OCI-LY1 (cell line): ENCODE results near the gene EMSY.
A peak's percentile ranks its signal among the peaks of the same experiment; 100 is the strongest.

Source experiments
- EZH2 ChIP-seq: fragments of 200-600 bp; sonication (generic), shearing (Covaris generic); IDR thresholded peaks from 2 replicates; pipeline ENCODE4 v1.8.0; 2017; ENCODE audit warnings: borderline replicate concordance, mixed run types, mild to moderate bottlenecking, antibody characterized with exemption, low read length, moderate library complexity, mixed read lengths
- TF ChIP-seq, protein P1 (sequence below): fragments of 200-600 bp; sonication (generic), shearing (Covaris generic); IDR thresholded peaks from 2 replicates; pipeline ENCODE4 v1.5.1; 2017; ENCODE audit warnings: mild to moderate bottlenecking, antibody characterized with exemption, low read length, moderate library complexity, mixed read lengths

DNA sequence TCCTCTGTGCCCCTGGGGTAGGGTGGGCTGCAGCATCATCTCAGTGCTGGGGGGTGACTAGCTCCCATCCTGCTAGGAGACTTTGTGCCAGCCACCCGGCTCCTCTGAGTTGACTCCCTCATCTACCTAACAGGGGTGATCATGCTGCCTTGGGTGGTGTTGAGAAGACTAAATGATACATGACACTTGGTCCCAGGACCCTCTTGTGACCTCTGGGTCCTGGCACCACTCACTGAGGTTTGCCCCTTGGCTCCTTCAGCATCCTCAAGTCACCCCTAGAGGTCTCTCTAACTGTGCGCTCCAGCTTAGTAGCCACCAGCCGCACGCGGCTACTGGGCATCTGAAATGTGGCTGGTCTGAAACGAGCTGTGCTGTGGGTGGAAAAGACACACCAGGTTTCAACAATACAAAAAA, 153.6 kb downstream of the EMSY start:
- TF ChIP-seq, protein P1, sequence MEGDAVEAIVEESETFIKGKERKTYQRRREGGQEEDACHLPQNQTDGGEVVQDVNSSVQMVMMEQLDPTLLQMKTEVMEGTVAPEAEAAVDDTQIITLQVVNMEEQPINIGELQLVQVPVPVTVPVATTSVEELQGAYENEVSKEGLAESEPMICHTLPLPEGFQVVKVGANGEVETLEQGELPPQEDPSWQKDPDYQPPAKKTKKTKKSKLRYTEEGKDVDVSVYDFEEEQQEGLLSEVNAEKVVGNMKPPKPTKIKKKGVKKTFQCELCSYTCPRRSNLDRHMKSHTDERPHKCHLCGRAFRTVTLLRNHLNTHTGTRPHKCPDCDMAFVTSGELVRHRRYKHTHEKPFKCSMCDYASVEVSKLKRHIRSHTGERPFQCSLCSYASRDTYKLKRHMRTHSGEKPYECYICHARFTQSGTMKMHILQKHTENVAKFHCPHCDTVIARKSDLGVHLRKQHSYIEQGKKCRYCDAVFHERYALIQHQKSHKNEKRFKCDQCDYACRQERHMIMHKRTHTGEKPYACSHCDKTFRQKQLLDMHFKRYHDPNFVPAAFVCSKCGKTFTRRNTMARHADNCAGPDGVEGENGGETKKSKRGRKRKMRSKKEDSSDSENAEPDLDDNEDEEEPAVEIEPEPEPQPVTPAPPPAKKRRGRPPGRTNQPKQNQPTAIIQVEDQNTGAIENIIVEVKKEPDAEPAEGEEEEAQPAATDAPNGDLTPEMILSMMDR: peak; percentile 78
- no peak for TF ChIP-seq EZH2
